ENCODE data around the gene CARMIL1.

The CARMIL1 gene

GRCh38 chr6:25519856-25520255 lies 240.7 kb downstream of the CARMIL1 start:
- no peak for DNase-seq (ENCODE audit: low read depth)

DNA sequence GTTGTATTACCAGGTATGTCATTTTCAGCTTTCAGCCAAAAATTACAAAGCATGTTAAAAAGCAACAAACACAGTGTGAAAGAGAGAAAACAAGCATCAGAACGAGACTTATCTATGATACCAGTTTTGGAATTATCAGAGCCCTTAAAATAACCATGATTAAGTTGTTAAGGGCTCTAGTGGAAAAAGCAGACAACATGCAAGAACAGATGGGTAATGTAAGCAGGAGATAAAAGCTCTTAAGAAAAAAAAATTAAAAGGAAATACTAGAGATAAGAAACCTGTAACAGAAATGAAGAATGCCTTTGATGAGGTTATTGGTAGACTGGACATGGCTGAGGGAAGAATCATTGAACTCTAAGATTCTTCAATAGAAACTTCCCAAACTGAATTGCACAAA lies 245.4 kb downstream of the CARMIL1 start:
- no peak for DNase-seq (ENCODE audit: low read depth)

- DNase-seq (ENCODE audit: low read depth) = no peak
Observed at GRCh38 chr6:25525078-25525477, 245.9 kb downstream of the CARMIL1 start.

GRCh38 chr6:25534942-25535631 lies 255.9 kb downstream of the CARMIL1 start:
- DNase-seq (ENCODE audit: low read depth) = no peak

- no peak for DNase-seq (ENCODE audit: low read depth)
Observed at GRCh38 chr6:25535632-25536225, 256.6 kb downstream of the CARMIL1 start.

- DNase-seq (ENCODE audit: low read depth) = no peak
Observed at GRCh38 chr6:25536781-25537180, 257.6 kb downstream of the CARMIL1 start.

- no peak for DNase-seq (ENCODE audit: low read depth)
Observed at GRCh38 chr6:25537349-25538018, 258.3 kb downstream of the CARMIL1 start.

DNA sequence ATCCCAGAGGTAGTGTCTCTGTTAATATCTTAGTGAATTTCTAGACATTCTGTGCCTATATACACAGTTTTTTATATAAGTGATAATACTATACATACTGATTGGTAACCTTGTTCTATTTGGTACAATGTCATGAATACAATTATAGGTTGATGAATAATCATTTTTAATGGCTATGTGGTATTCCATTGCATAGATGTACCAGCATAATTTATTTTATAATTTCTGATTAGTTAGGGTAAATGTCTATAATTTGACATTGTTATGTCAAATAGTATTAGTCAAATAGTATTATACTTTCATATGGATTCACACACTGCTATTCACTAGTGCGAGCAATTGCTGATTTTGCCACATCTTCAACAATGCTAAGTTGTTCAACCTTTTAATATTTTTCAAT lies 262.1 kb downstream of the CARMIL1 start:
- DNase-seq (ENCODE audit: low read depth) = no peak

- no peak for DNase-seq (ENCODE audit: low read depth)
Observed at GRCh38 chr6:25542984-25543910, 264.1 kb downstream of the CARMIL1 start.

DNA sequence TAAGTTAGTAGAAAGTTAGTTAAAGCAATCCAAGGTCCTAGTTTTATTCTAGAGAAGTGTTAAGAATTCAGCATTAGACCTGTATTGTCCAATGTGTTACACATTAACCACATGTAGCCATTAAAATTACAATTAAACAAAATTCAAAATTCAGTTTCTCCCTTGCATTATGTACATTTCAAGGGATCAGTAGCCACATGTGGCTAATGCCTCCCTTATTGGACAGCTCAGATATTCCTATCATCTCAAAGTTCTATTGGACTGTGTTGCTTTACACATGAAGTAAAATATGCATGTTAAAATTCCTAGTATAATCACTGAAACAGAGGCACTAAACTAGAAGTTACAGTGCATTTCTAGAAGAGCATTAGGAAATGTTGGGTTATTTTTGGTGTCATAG lies 265.7 kb downstream of the CARMIL1 start:
- DNase-seq (ENCODE audit: low read depth) = no peak

GRCh38 chr6:25547797-25548196 lies 268.6 kb downstream of the CARMIL1 start:
- no peak for DNase-seq (ENCODE audit: low read depth)

DNA sequence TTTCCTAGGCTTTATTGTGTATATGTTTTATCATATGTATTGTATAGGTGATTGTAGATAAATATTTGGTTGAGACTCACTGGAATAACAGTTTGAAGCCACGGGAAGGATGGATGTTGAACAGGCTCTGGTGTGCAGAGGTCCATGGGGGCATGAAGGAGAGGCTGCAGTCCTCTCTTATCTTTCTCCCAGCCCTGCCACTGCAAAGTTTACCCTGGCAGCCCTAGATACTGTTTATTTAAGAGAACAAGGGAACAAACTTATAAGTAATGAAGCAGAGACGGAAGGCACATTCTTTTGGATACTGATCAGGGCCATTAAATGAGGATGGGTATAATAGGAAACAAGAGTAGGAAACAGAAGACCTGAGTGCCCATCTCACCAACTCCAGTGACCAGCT lies 269.3 kb downstream of the CARMIL1 start:
- no peak for DNase-seq (ENCODE audit: low read depth)

DNA sequence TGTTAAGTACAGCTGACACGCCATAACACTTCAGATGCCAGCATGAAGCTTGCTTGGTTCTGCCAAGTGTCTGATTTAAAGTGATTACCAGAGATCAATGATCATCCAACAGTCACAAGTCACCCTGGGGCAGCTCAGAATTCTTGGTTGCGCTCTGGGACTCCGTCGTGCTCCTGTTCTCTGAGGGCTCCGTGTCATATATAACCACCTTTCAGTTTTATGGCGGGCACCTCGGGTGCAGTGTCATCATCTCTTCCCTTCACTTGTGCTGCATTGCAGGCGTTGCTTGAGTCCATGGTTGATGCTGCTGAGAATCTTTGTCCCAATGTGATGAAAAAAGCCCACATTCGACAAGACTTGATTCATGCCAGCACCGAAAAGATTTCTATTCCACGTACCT lies 271.5 kb downstream of the CARMIL1 start:
- DNase-seq (ENCODE audit: low read depth) = no peak

GRCh38 chr6:25553502-25553901 lies 274.3 kb downstream of the CARMIL1 start:
- no peak for DNase-seq (ENCODE audit: low read depth)

- DNase-seq (ENCODE audit: low read depth) = no peak
Observed at GRCh38 chr6:25555188-25555587, 276.0 kb downstream of the CARMIL1 start.

DNA sequence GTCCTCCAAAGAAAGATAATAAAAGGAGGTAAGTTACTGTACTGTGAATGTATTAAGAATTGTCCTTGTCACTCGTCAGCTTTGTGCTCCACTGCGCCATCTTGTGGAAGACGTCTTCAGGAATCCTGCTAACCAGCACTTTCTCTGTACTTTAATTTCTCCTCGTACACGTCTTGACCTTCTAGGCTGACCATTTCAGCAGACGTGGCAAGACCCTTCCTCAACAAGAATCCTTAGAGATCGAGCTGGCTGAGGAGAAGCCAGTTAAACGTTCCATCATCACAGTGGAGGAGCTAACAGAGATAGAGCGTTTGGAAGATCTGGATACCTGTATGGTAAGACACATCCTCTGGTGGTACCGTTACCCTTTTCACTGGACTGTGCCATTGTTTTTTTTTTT lies 277.3 kb downstream of the CARMIL1 start:
- peak; percentile 61 for DNase-seq (ENCODE audit: low read depth)

DNA sequence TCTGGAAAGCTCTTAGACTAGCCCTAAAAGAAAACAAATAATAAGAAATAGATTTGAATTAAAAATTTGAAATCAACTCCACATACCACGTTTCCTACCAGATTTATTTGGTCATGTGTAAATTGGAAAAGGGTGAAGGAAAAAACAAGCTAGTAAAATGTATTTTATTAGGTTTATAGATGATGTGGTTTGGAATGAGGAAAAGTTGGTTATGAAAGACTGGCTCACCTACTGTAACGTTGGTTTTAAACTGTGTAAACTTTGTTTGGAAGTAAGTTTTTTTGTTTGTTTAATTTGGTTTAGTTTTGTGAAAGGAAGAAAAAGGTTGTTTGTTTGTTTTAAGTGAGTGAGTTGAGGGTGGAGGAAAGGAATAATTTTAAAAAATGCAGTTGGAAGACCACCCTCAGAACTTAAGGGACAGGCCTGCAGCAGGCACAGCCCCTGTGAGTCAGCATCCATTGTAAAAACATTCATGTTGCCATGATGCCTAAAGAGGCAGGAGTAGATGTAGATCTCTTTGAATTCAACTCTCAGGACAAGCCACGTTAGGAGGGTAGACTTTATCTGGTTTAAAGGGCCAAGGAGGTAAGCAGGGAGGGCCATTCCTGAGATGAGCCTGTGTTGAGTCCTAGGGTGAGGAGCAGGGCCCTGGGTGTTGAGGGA lies 279.1 kb downstream of the CARMIL1 start:
- DNase-seq (ENCODE audit: low read depth) = no peak

DNA sequence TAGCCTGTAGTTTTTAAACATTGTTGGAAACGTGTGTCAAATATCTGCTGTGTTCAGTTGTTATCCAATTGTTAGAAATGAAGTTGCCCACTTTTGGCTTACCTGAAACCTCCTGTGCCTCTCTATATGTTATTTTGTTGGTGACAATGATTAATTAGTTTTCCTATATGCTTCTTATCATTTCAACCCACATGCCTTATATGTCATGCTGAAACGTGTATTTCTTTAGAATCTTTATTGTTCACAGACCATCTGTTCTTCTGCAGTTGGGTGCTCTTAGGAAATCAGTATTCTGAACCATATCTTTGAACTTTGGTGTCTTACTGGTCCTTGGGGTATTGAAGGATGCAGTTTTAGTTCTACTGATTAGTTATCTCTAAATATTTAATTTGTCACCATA lies 281.7 kb downstream of the CARMIL1 start:
- DNase-seq (ENCODE audit: low read depth) = no peak

DNA sequence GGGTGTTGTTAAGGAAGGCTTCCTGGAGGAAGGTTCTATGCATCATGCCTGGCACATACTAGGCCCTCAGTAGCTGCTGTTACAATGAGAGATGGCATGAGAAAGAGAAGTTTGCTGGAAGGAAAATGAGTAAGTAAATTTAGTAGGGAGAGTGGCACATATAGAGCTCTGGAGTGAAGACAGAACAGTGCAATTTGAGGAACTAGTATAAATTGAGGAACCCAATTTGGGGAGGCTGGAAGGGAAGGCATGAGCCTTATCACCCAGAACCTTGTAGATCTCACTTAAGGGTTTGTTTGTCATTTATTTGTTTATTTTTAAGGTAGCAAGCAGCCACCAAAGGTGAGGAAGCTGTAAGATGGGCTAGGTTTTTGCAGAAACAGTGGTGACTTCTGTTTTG lies 285.8 kb downstream of the CARMIL1 start:
- DNase-seq (ENCODE audit: low read depth) = no peak

- no peak for DNase-seq (ENCODE audit: low read depth)
Observed at GRCh38 chr6:25570578-25570977, 291.4 kb downstream of the CARMIL1 start.

GRCh38 chr6:25576919-25577318 lies 297.7 kb downstream of the CARMIL1 start:
- DNase-seq (ENCODE audit: low read depth) = no peak

DNA sequence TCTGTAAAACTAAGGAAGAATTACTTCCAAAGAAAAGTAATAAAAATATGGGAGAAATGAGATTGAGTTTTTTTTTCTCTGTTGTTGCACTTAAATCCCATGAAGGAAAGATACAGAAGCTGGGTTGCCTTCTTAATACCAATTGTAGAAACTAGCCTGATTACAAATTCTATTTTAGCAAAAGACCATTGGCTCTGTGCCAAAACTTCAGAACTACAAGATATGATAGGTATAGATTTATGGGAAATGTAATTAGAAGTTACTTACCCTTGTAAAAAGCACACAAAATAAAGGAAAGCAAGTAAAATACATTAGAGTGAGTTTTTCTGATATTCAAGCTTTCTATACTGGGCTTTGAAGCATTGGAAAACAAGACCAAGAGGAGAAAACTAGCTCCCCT lies 299.4 kb downstream of the CARMIL1 start:
- DNase-seq (ENCODE audit: low read depth) = no peak
